GM12864 (cell line): Measurements from ENCODE around the gene UBA52.

Experiments
- DNase-seq: peaks from one replicate; pipeline ENCODE4 v3.0.0-alpha.2; 2011; ENCODE audit warnings: low read depth
- H3K4me3 ChIP-seq: 2 replicates; pipeline ENCODE4 v1.5.1; 2011; ENCODE audit warnings: mild to moderate bottlenecking, low read depth, low read length, control low read depth
- CTCF ChIP-seq: IDR thresholded peaks from 2 replicates; pipeline ENCODE4 v1.5.1; 2011; ENCODE audit warnings: low read depth, mild to moderate bottlenecking, moderate library complexity, low read length, control low read depth, inconsistent platforms; ENCODE audit errors: missing control alignments

Gene UBA52

GRCh38 chr19:18574691-18575291 is 3.1 kb downstream of the UBA52 start:
- no peak for TF ChIP-seq CTCF
- H3K4me3 ChIP-seq = no peak overlapping the region
- DNase-seq = no peak

GRCh38 chr19:18576383-18576782 is 4.7 kb downstream of the UBA52 start:
- H3K4me3 ChIP-seq = no peak overlapping the region
- DNase-seq = no peak
- TF ChIP-seq CTCF = no peak

DNA sequence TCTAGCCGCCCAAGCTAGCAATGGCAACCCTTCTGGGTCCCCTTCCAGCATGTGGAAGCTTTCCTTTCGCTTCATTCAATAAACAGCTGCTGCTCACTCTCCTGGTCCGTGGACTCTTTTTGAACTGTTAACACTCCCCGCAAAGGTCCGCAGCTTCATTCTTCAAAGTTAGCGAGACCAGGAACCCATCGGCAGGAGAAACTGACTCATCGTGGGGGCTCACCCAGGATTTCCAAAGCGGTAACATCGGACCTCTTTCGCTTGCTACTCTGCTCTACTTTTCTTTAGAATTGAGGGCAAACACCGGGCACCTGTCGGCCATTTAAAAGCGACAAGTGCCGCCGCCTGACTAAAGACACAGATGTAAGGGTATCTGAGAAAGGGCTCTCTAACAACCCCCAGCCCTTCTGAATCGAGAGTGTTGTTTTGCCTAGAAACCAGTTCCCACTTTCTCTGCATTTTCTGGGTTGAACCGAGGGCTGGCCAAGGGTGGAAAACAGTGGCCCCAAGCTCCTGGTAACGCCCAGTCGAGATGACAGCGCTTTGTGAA is 5.8 kb downstream of the UBA52 start:
- no peak for DNase-seq
- H3K4me3 ChIP-seq = no peak overlapping the region
- no peak for TF ChIP-seq CTCF

- H3K4me3 ChIP-seq = no peak overlapping the region
- no peak for DNase-seq
- no peak for TF ChIP-seq CTCF
Observed at GRCh38 chr19:18580311-18580710, 8.7 kb downstream of the UBA52 start.

DNA sequence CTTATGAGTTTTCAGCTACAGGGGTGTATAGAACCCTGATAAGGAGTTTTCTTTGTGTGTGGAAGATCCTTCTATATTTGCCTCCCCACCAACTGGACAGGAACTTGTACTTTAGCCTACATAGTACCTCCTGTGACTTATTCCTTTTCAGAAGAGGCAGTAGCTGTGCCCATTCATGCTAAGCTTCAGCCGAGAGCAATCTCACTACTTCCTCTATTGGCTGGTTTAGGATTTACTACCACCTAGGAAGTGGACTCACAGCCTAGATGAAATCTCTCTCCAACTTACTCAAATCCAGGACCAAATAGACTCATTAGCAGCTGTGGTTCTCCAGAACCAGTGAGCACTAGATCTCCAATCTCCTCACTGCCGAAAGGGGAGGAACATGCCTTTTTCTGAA is 14.6 kb downstream of the UBA52 start:
- no peak for DNase-seq
- peak; percentile 30 for TF ChIP-seq CTCF
- H3K4me3 ChIP-seq = no peak overlapping the region

DNA sequence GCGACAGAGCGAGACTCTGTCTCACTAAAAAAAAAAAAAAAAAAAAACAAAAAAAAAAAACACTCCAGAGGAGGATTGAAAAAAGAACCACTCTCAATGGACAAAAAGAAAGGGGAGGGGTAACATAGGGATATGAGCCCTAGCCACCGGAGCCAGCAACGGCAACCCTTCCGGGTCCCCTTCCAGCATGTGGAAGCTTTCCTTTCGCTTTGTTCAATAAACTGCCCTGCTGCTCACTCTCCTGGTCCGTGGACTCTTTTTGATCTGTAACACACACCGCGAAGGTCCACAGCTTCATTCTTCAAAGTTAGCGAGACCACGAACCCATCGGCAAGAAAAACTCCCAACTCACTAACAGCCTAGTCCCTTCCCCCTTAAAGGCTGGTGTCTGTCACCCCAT is 15.9 kb downstream of the UBA52 start:
- no peak for DNase-seq
- TF ChIP-seq CTCF = no peak
- peak overlapping the region; percentile 90 for H3K4me3 ChIP-seq
